OCI-LY7 (cell line): Measurements from ENCODE around the gene FBRSL1. TPM values are rescaled to one million over a fixed set of nuclear protein-coding genes. Genes with fewer than 3 reads are reported as not detected.

Source experiments
- BruUV-seq: library from RNA; stranded (reverse); fragments of 400-500 nt; replicated peaks from 2 replicates; lab custom pipeline; 2021; lab: Mats Ljungman, UMichigan
- CTCF ChIA-PET: fragments of 300-600 bp; sonication (Branson Sonifier 250); formaldehyde crosslinking; loops from one replicate; lab custom pipeline; 2022; ENCODE audit warnings: antibody characterized with exemption; ENCODE audit not compliant: unreplicated experiment; lab: Charles Lee
- POLR2A ChIA-PET: fragments of 300-600 bp; sonication (Branson Sonifier 250); formaldehyde crosslinking; loops from one replicate; lab custom pipeline; 2022; ENCODE audit warnings: antibody characterized with exemption; lab: Charles Lee
- DNase-seq: peaks from one replicate; pipeline ENCODE4 v3.0.0-alpha.2; 2015; ENCODE audit warnings: low spot score
- H2AFZ ChIP-seq: fragments of 200-600 bp; sonication (generic), shearing (Covaris generic); 2 replicates; pipeline ENCODE4 v1.6.1; 2014; ENCODE audit warnings: mild to moderate bottlenecking, antibody characterized with exemption, low read length, moderate library complexity
- H3K27ac ChIP-seq: fragments of 200-600 bp; sonication (generic); 2 replicates; pipeline ENCODE4 v1.5.1; 2014; ENCODE audit warnings: mixed run types, low read depth, mild to moderate bottlenecking, moderate library complexity, low read length, inconsistent platforms; ENCODE audit not compliant: poor library complexity, severe bottlenecking
- H3K36me3 ChIP-seq: fragments of 200-600 bp; sonication (generic); 2 replicates; pipeline ENCODE4 v1.6.1; 2014; ENCODE audit warnings: mild to moderate bottlenecking, antibody characterized with exemption, low read length, moderate library complexity, mixed read lengths; ENCODE audit not compliant: insufficient read depth
- H3K4me1 ChIP-seq: fragments of 200-600 bp; sonication (generic); 2 replicates; pipeline ENCODE4 v1.5.1; 2014; ENCODE audit warnings: mild to moderate bottlenecking, low read length; ENCODE audit not compliant: insufficient read depth, poor library complexity, severe bottlenecking
- H3K4me2 ChIP-seq: fragments of 200-600 bp; sonication (generic); 2 replicates; pipeline ENCODE4 v1.6.1; 2014; ENCODE audit warnings: mild to moderate bottlenecking, low read length
- H3K4me3 ChIP-seq: fragments of 200-600 bp; sonication (generic); 2 replicates; pipeline ENCODE4 v1.5.1; 2014; ENCODE audit warnings: mild to moderate bottlenecking, low read depth, low read length; ENCODE audit not compliant: poor library complexity, severe bottlenecking
- H3K79me2 ChIP-seq: fragments of 200-600 bp; sonication (generic); 2 replicates; pipeline ENCODE4 v1.6.1; 2016; ENCODE audit warnings: low read depth, mild to moderate bottlenecking, low read length, moderate library complexity, mixed read lengths; ENCODE audit not compliant: insufficient read depth
- H3K9me2 ChIP-seq: fragments of 200-600 bp; sonication (generic); 2 replicates; pipeline ENCODE4 v1.6.1; 2016; ENCODE audit warnings: mild to moderate bottlenecking, low read length, mixed read lengths; ENCODE audit not compliant: insufficient read depth
- H3K9me3 ChIP-seq: fragments of 200-600 bp; sonication (generic); 2 replicates; pipeline ENCODE4 v1.6.1; 2014; ENCODE audit warnings: mild to moderate bottlenecking, mixed run types, low read length, mixed read lengths
- H4K20me1 ChIP-seq: fragments of 200-600 bp; sonication (generic); 2 replicates; pipeline ENCODE4 v1.6.1; 2014; ENCODE audit warnings: mild to moderate bottlenecking, antibody characterized with exemption, low read length, moderate library complexity, mixed read lengths; ENCODE audit not compliant: insufficient read depth
- EZH2phosphoT487 ChIP-seq: fragments of 200-600 bp; sonication (generic); IDR thresholded peaks from 2 replicates; pipeline ENCODE4 v1.6.1; 2018; ENCODE audit warnings: low read depth, borderline replicate concordance, mild to moderate bottlenecking, mixed run types, antibody characterized with exemption, low read length, moderate library complexity, mixed read lengths
- intact Hi-C: fragments of 100-400 bp; cut with micrococcal nuclease; formaldehyde crosslinking; loops from one replicate; pipeline ENCODE4 v1.10.0; 2022; ENCODE audit not compliant: unreplicated experiment
- total RNA-seq, 2 experiments: library from RNA; depleted of rRNA in 1 of 2; stranded (reverse); fragments of >200 nt in 1 of 2; shearing (Covaris generic) in 1 of 2; gene quantifications; 2 replicates each; pipeline ENCODE4 v1.2.3, GENCODE V29; 2014 to 2022
- TF ChIP-seq, protein P1 (sequence below): fragments of 200-600 bp; sonication (generic); conservative IDR thresholded peaks from 2 replicates; pipeline ENCODE4 v1.5.1; 2014; ENCODE audit warnings: mild to moderate bottlenecking, antibody characterized with exemption, low read length, moderate library complexity, mixed read lengths

FBRSL1 gene
- total RNA-seq, 2 experiments from 2014 or later: 24.6 to 87.8 TPM

DNA sequence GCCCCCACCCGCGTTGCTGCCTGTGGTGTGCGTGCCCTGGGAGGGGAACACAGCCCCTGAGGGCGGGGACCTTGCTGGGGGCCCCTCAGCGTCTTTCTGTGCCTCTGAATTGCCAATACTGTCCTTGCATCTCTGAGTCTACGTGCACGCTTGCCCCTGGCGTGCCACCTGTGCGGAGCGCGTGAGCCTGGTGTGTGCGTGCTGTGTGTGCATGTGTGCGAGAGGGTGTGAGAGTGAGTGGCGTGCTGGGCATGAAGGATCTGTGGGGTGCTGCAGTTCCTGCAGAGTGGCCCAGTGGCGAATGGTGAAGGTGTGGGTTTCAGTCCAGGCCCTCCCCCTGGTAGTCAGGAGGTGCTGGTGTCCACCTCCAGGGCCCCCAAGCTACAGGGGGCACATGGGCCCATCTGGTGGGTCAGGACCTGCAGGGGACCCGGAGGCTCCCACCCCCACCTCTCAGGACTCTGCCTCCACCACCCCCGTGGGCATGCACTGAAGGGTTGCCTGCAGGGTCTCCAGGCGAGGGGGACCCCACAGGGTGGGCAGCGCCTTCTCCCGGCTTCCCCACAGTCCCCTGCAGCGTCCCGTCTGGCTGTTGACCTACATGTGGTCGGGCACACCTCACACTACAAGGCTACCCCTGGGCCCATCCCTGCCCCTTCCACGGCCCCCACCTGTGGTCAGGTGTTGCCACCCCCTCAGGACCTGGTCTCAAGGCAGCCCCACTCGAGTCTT lies 21.0 kb downstream of the FBRSL1 start:
- TF ChIP-seq, protein P1, sequence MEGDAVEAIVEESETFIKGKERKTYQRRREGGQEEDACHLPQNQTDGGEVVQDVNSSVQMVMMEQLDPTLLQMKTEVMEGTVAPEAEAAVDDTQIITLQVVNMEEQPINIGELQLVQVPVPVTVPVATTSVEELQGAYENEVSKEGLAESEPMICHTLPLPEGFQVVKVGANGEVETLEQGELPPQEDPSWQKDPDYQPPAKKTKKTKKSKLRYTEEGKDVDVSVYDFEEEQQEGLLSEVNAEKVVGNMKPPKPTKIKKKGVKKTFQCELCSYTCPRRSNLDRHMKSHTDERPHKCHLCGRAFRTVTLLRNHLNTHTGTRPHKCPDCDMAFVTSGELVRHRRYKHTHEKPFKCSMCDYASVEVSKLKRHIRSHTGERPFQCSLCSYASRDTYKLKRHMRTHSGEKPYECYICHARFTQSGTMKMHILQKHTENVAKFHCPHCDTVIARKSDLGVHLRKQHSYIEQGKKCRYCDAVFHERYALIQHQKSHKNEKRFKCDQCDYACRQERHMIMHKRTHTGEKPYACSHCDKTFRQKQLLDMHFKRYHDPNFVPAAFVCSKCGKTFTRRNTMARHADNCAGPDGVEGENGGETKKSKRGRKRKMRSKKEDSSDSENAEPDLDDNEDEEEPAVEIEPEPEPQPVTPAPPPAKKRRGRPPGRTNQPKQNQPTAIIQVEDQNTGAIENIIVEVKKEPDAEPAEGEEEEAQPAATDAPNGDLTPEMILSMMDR: no peak
- no peak for TF ChIP-seq EZH2phosphoT487
- ChIA-PET POLR2A (no interaction called here), CTCF (no interaction called here)
- H3K4me2 ChIP-seq: no peak overlapping the region
- H3K27ac ChIP-seq: no peak overlapping the region
- no peak overlapping the region for H3K4me3 ChIP-seq
- intact Hi-C loops: no loop called here
- no peaks in the 10 kb centered on the region; the same call in 1 of the 2 replicates for H4K20me1 ChIP-seq
- H3K4me1 ChIP-seq: no peaks in the 10 kb centered on the region
- BruUV-seq: no TSS peak
- no peaks in the 10 kb centered on the region for H3K9me3 ChIP-seq
- H3K79me2 ChIP-seq: no peaks in the 10 kb centered on the region
- H2AFZ ChIP-seq: no peak overlapping the region
- no peaks in the 10 kb centered on the region for H3K36me3 ChIP-seq
- DNase-seq: no peak
- no peaks in the 10 kb centered on the region for H3K9me2 ChIP-seq

GRCh38 chr12:132511516-132512196 lies 21.7 kb downstream of the FBRSL1 start:
- Histone ChIP-seq H3K4me1 (no peaks in the 10 kb centered on the region), H4K20me1 (no peaks in the 10 kb centered on the region; the same call in 1 of the 2 replicates), H3K27ac (no peak overlapping the region), H3K9me3 (no peaks in the 10 kb centered on the region), H3K36me3 (no peaks in the 10 kb centered on the region), H3K79me2 (no peaks in the 10 kb centered on the region), H2AFZ (no peak overlapping the region), H3K9me2 (no peaks in the 10 kb centered on the region), H3K4me3 (no peak overlapping the region), H3K4me2 (no peak overlapping the region)
- no TSS peak for BruUV-seq
- no peak for DNase-seq
- POLR2A ChIA-PET: no interaction called here
- no peak for TF ChIP-seq EZH2phosphoT487
- TF ChIP-seq, protein P1: no peak
- CTCF ChIA-PET: no interaction called here
- intact Hi-C loops: no loop called here
